Inflammatory macrophage (primary cell): ENCODE results near the gene SLC25A14.
A peak's percentile ranks its signal among the peaks of the same experiment; 100 is the strongest.

Experiments
- DNase-seq, 2 donors: peaks; one replicate each; pipeline ENCODE4 v3.0.0-alpha.2; 2020 to 2022

The SLC25A14 gene

GRCh38 chrX:130378024-130378669, 38.4 kb downstream of the SLC25A14 start:
- no peak for DNase-seq

GRCh38 chrX:130385520-130385919, 45.8 kb downstream of the SLC25A14 start, which contains the start of gene GPR119:
Gene GPR119, minus strand, starts transcription at chrX:130385674. Its CDS starts 227 bp downstream, at chrX:130385447.
- DNase-seq = no peak

- DNase-seq = no peak
Measured at GRCh38 chrX:130386408-130386808, 46.7 kb downstream of the SLC25A14 start.

GRCh38 chrX:130393451-130394074, 53.8 kb downstream of the SLC25A14 start:
- DNase-seq = peak; percentile 16 to 23

- DNase-seq = no peak
Measured at GRCh38 chrX:130395341-130395740, 55.6 kb downstream of the SLC25A14 start.

- DNase-seq = peak; percentile 83 to 86
Measured at GRCh38 chrX:130401415-130402207, 61.9 kb downstream of the SLC25A14 start, which contains the start of gene RBMX2. Gene RBMX2, plus strand, starts transcription at chrX:130401987. Its CDS starts 46 bp downstream, at chrX:130402033.

GRCh38 chrX:130402208-130402684, 62.5 kb downstream of the SLC25A14 start:
- peak in 1 of 2 donors; percentile 0 for DNase-seq

GRCh38 chrX:130413415-130413814, 73.7 kb downstream of the SLC25A14 start:
- peak; percentile 56 to 76 for DNase-seq

GRCh38 chrX:130414800-130415199, 75.1 kb downstream of the SLC25A14 start:
- DNase-seq = no peak

- DNase-seq = no peak
Measured at GRCh38 chrX:130415201-130415600, 75.5 kb downstream of the SLC25A14 start.

- DNase-seq = no peak
Measured at GRCh38 chrX:130416785-130417184, 77.1 kb downstream of the SLC25A14 start.

- no peak for DNase-seq
Measured at GRCh38 chrX:130418066-130418465, 78.3 kb downstream of the SLC25A14 start.

- no peak for DNase-seq
Measured at GRCh38 chrX:130418740-130419139, 79.0 kb downstream of the SLC25A14 start.

GRCh38 chrX:130419263-130419662, 79.5 kb downstream of the SLC25A14 start:
- DNase-seq = no peak
